ENCODE measurements around the gene PRPF39.

Gene PRPF39

DNA sequence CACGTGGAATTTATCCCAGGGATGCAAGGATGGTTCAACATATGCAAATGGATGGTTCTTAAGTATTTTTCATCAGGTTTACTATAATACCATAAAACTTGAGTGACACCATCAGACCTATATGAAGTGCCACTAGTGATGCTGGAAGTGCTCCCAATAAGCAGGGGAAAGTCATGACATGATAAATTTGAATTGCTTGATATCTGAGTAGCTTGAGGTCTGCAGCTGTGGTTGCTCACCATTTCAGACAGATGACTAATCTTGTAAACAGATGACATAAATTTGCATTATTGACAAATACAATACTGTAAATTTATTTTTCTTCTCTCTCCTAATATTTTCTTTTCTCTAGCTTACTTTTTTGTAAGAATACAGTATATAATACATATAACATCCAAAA lies 13.7 kb upstream of the PRPF39 start:
- no peak overlapping the region for H2BK12ac ChIP-seq (ENCODE audit: low read length)
- no peaks in the 10 kb centered on the region for H3K9me3 ChIP-seq (ENCODE audit: insufficient read depth, low read depth, low read length)
- no peak overlapping the region for H3K23ac ChIP-seq (ENCODE audit: low read length)
- no peak overlapping the region for H3K27ac ChIP-seq (ENCODE audit: low read depth, low read length)
- no peaks in the 10 kb centered on the region for H3K79me2 ChIP-seq (ENCODE audit: control insufficient read depth, insufficient read depth, low read length, poor library complexity)
- no peak overlapping the region for H2BK120ac ChIP-seq (ENCODE audit: insufficient read depth, low read length, poor library complexity)
- WGBS (ENCODE audit: extremely low coverage, insufficient coverage, insufficient read length): no CpG with 5 or more reads among the region's 1 CpG
- no peak overlapping the region for H3K9ac ChIP-seq (ENCODE audit: low read length)
- no peak overlapping the region for H2AK5ac ChIP-seq (ENCODE audit: low read length)
- H3K4me2 ChIP-seq (ENCODE audit: low read length): no peak overlapping the region
- no peak overlapping the region for H3K18ac ChIP-seq (ENCODE audit: low read length)
- no peak overlapping the region for H2AFZ ChIP-seq (ENCODE audit: insufficient read depth, low read length, poor library complexity)
- no peaks in the 10 kb centered on the region for H3K79me1 ChIP-seq (ENCODE audit: low read length)
- no peaks in the 10 kb centered on the region for H3K27me3 ChIP-seq (ENCODE audit: insufficient read depth, low read length)
- no peak overlapping the region for H3K14ac ChIP-seq (ENCODE audit: low read length)
- no peak overlapping the region for H2BK5ac ChIP-seq (ENCODE audit: low read depth, low read length, poor library complexity)
- H3K4me3 ChIP-seq (ENCODE audit: low read depth, low read length): no peak overlapping the region
- H4K12ac ChIP-seq (ENCODE audit: low read depth, low read length): no peak overlapping the region
- H3K4ac ChIP-seq (ENCODE audit: low read depth, low read length): no peak overlapping the region
- no peak overlapping the region for H4K8ac ChIP-seq (ENCODE audit: low read depth, low read length)
- no peaks in the 10 kb centered on the region for H3K36me3 ChIP-seq (ENCODE audit: control insufficient read depth in 1 of 2, insufficient read depth in 2 of 2, low read length in 2 of 2)
- H3K4me1 ChIP-seq (ENCODE audit: control insufficient read depth in 1 of 2, insufficient read depth in 2 of 2, low read length in 2 of 2): peaks cover 0 to 6% of the 10 kb centered on the region in 2 experiments
- no peak overlapping the region for H4K91ac ChIP-seq (ENCODE audit: low read depth, low read length)
- no peak for DNase-seq

- WGBS (ENCODE audit: extremely low coverage, insufficient coverage, insufficient read length): no CpG with 5 or more reads among the region's 6 CpGs
Measured at GRCh38 chr14:45072126-45072525, 11.8 kb upstream of the PRPF39 start.

GRCh38 chr14:45073231-45073879 lies 10.6 kb upstream of the PRPF39 start:
- no peak overlapping the region for H3K4me3 ChIP-seq (ENCODE audit: low read depth, low read length)
- no peak overlapping the region for H3K9ac ChIP-seq (ENCODE audit: low read length)
- H3K79me2 ChIP-seq (ENCODE audit: control insufficient read depth, insufficient read depth, low read length, poor library complexity): no peaks in the 10 kb centered on the region
- H3K27me3 ChIP-seq (ENCODE audit: insufficient read depth, low read length): no peaks in the 10 kb centered on the region
- H3K27ac ChIP-seq (ENCODE audit: low read depth, low read length): no peak overlapping the region
- H2AK5ac ChIP-seq (ENCODE audit: low read length): no peak overlapping the region
- no peak overlapping the region for H3K23ac ChIP-seq (ENCODE audit: low read length)
- H2BK12ac ChIP-seq (ENCODE audit: low read length): no peak overlapping the region
- no peak for DNase-seq
- WGBS (ENCODE audit: extremely low coverage, insufficient coverage, insufficient read length): no CpG with 5 or more reads among the region's 5 CpGs
- peaks cover 0 to 3% of the 10 kb centered on the region in 2 experiments for H3K4me1 ChIP-seq (ENCODE audit: control insufficient read depth in 1 of 2, insufficient read depth in 2 of 2, low read length in 2 of 2)
- H3K36me3 ChIP-seq (ENCODE audit: control insufficient read depth in 1 of 2, insufficient read depth in 2 of 2, low read length in 2 of 2): no peaks in the 10 kb centered on the region
- no peak overlapping the region for H2AFZ ChIP-seq (ENCODE audit: insufficient read depth, low read length, poor library complexity)
- no peaks in the 10 kb centered on the region for H3K9me3 ChIP-seq (ENCODE audit: insufficient read depth, low read depth, low read length)
- no peak overlapping the region for H4K91ac ChIP-seq (ENCODE audit: low read depth, low read length)
- no peak overlapping the region for H3K14ac ChIP-seq (ENCODE audit: low read length)
- no peak overlapping the region for H4K12ac ChIP-seq (ENCODE audit: low read depth, low read length)
- no peak overlapping the region for H3K4me2 ChIP-seq (ENCODE audit: low read length)
- H3K79me1 ChIP-seq (ENCODE audit: low read length): no peaks in the 10 kb centered on the region
- no peak overlapping the region for H2BK5ac ChIP-seq (ENCODE audit: low read depth, low read length, poor library complexity)
- H3K4ac ChIP-seq (ENCODE audit: low read depth, low read length): no peak overlapping the region
- no peak overlapping the region for H4K8ac ChIP-seq (ENCODE audit: low read depth, low read length)
- no peak overlapping the region for H2BK120ac ChIP-seq (ENCODE audit: insufficient read depth, low read length, poor library complexity)
- H3K18ac ChIP-seq (ENCODE audit: low read length): no peak overlapping the region

More at GRCh38 chr14:45072126-45072525, 11.8 kb upstream of the PRPF39 start:
- H3K23ac ChIP-seq (ENCODE audit: low read length): no peak overlapping the region
- H3K79me1 ChIP-seq (ENCODE audit: low read length): no peaks in the 10 kb centered on the region
- H2BK12ac ChIP-seq (ENCODE audit: low read length): no peak overlapping the region
- DNase-seq: no peak
- no peak overlapping the region for H2AK5ac ChIP-seq (ENCODE audit: low read length)
- H3K4me3 ChIP-seq (ENCODE audit: low read depth, low read length): no peak overlapping the region
- H3K79me2 ChIP-seq (ENCODE audit: control insufficient read depth, insufficient read depth, low read length, poor library complexity): no peaks in the 10 kb centered on the region
- H3K4me2 ChIP-seq (ENCODE audit: low read length): no peak overlapping the region
- no peaks in the 10 kb centered on the region for H3K36me3 ChIP-seq (ENCODE audit: control insufficient read depth in 1 of 2, insufficient read depth in 2 of 2, low read length in 2 of 2)
- peaks cover 0 to 3% of the 10 kb centered on the region in 2 experiments for H3K4me1 ChIP-seq (ENCODE audit: control insufficient read depth in 1 of 2, insufficient read depth in 2 of 2, low read length in 2 of 2)
- H3K14ac ChIP-seq (ENCODE audit: low read length): no peak overlapping the region
- H3K18ac ChIP-seq (ENCODE audit: low read length): no peak overlapping the region
- no peaks in the 10 kb centered on the region for H3K27me3 ChIP-seq (ENCODE audit: insufficient read depth, low read length)
- no peak overlapping the region for H3K27ac ChIP-seq (ENCODE audit: low read depth, low read length)
- no peak overlapping the region for H2BK5ac ChIP-seq (ENCODE audit: low read depth, low read length, poor library complexity)
- H3K9me3 ChIP-seq (ENCODE audit: insufficient read depth, low read depth, low read length): no peaks in the 10 kb centered on the region
- no peak overlapping the region for H3K4ac ChIP-seq (ENCODE audit: low read depth, low read length)
- no peak overlapping the region for H4K91ac ChIP-seq (ENCODE audit: low read depth, low read length)
- H2AFZ ChIP-seq (ENCODE audit: insufficient read depth, low read length, poor library complexity): no peak overlapping the region
- no peak overlapping the region for H3K9ac ChIP-seq (ENCODE audit: low read length)
- no peak overlapping the region for H4K12ac ChIP-seq (ENCODE audit: low read depth, low read length)
- H4K8ac ChIP-seq (ENCODE audit: low read depth, low read length): no peak overlapping the region
- H2BK120ac ChIP-seq (ENCODE audit: insufficient read depth, low read length, poor library complexity): no peak overlapping the region

GRCh38 chr14:45078323-45078722 lies 5.6 kb upstream of the PRPF39 start:
- no peaks in the 10 kb centered on the region for H3K9me3 ChIP-seq (ENCODE audit: insufficient read depth, low read depth, low read length)
- H2AFZ ChIP-seq (ENCODE audit: insufficient read depth, low read length, poor library complexity): no peak overlapping the region
- no peaks in the 10 kb centered on the region for H3K4me1 ChIP-seq (ENCODE audit: control insufficient read depth in 1 of 2, insufficient read depth in 2 of 2, low read length in 2 of 2)
- no peak overlapping the region for H3K4ac ChIP-seq (ENCODE audit: low read depth, low read length)
- H3K9ac ChIP-seq (ENCODE audit: low read length): no peak overlapping the region
- H3K4me3 ChIP-seq (ENCODE audit: low read depth, low read length): no peak overlapping the region
- no peaks in the 10 kb centered on the region for H3K27me3 ChIP-seq (ENCODE audit: insufficient read depth, low read length)
- H3K36me3 ChIP-seq (ENCODE audit: control insufficient read depth in 1 of 2, insufficient read depth in 2 of 2, low read length in 2 of 2): no peaks in the 10 kb centered on the region
- no peak overlapping the region for H3K18ac ChIP-seq (ENCODE audit: low read length)
- H4K91ac ChIP-seq (ENCODE audit: low read depth, low read length): no peak overlapping the region
- no peak for DNase-seq
- H3K4me2 ChIP-seq (ENCODE audit: low read length): no peak overlapping the region
- WGBS (ENCODE audit: extremely low coverage, insufficient coverage, insufficient read length): no CpG with 5 or more reads among the region's 1 CpG
- no peak overlapping the region for H2AK5ac ChIP-seq (ENCODE audit: low read length)
- no peak overlapping the region for H3K27ac ChIP-seq (ENCODE audit: low read depth, low read length)
- no peak overlapping the region for H2BK12ac ChIP-seq (ENCODE audit: low read length)
- no peak overlapping the region for H4K8ac ChIP-seq (ENCODE audit: low read depth, low read length)
- no peak overlapping the region for H2BK5ac ChIP-seq (ENCODE audit: low read depth, low read length, poor library complexity)
- no peak overlapping the region for H2BK120ac ChIP-seq (ENCODE audit: insufficient read depth, low read length, poor library complexity)
- H3K79me2 ChIP-seq (ENCODE audit: control insufficient read depth, insufficient read depth, low read length, poor library complexity): no peaks in the 10 kb centered on the region
- no peak overlapping the region for H4K12ac ChIP-seq (ENCODE audit: low read depth, low read length)
- no peak overlapping the region for H3K14ac ChIP-seq (ENCODE audit: low read length)
- H3K79me1 ChIP-seq (ENCODE audit: low read length): no peaks in the 10 kb centered on the region
- H3K23ac ChIP-seq (ENCODE audit: low read length): no peak overlapping the region
